RWPE2 (cell line): ENCODE data around the gene MRC2.

Experiments used
- ATAC-seq: fragments of 200-7000 bp; cut with Tn5 transposase; 3 replicates; pipeline ENCODE4 v1.9.1; 2021; ENCODE audit warnings: low read depth
- DNase-seq: peaks from one replicate; pipeline ENCODE4 v3.0.0-alpha.2; 2020; ENCODE audit warnings: low spot score
- H3K27ac ChIP-seq: fragments of 450-650 bp; 2 replicates; pipeline ENCODE4 v1.5.1; 2017; ENCODE audit warnings: mild to moderate bottlenecking; ENCODE audit not compliant: poor library complexity, severe bottlenecking
- H3K27me3 ChIP-seq: fragments of 250-450 bp; sonication (Bioruptor Pico); 2 replicates; pipeline ENCODE4 v1.5.1; 2021; ENCODE audit warnings: mild to moderate bottlenecking, moderate library complexity; ENCODE audit not compliant: insufficient read depth, poor library complexity, severe bottlenecking
- H3K36me3 ChIP-seq: fragments of 250-450 bp; sonication (Bioruptor Pico); 2 replicates; pipeline ENCODE4 v1.5.1; 2020; ENCODE audit warnings: low read depth, mild to moderate bottlenecking, moderate library complexity
- H3K4me1 ChIP-seq: fragments of 250-450 bp; sonication (Bioruptor Pico); 2 replicates; pipeline ENCODE4 v1.5.1; 2021; ENCODE audit warnings: mild to moderate bottlenecking, moderate library complexity; ENCODE audit not compliant: insufficient read depth, poor library complexity, severe bottlenecking
- H3K4me3 ChIP-seq: fragments of 250-450 bp; sonication (Bioruptor Pico); 2 replicates; pipeline ENCODE4 v1.5.1; 2021; ENCODE audit warnings: mild to moderate bottlenecking, moderate library complexity; ENCODE audit not compliant: severe bottlenecking
- H3K9me3 ChIP-seq: fragments of 250-450 bp; sonication (Bioruptor Pico); 2 replicates; pipeline ENCODE4 v1.5.1; 2021; ENCODE audit warnings: mild to moderate bottlenecking, moderate library complexity; ENCODE audit not compliant: severe bottlenecking
- TF ChIP-seq, protein P1 (sequence below): fragments of 450-650 bp; IDR thresholded peaks from one replicate; pipeline ENCODE4 v1.5.1; 2017; ENCODE audit warnings: mild to moderate bottlenecking, moderate library complexity; ENCODE audit not compliant: poor library complexity, severe bottlenecking

Gene MRC2

GRCh38 chr17:62652251-62653001 is 25.0 kb downstream of the MRC2 start:
- H3K4me3 ChIP-seq = no peak overlapping the region
- ATAC-seq (peak; percentile 62), DNase-seq (no peak)
- H3K27ac ChIP-seq = peak overlapping the region; percentile 5
- no peaks in the 10 kb centered on the region for H3K9me3 ChIP-seq
- no peaks in the 10 kb centered on the region for H3K4me1 ChIP-seq
- no peaks in the 10 kb centered on the region for H3K27me3 ChIP-seq
- TF ChIP-seq, protein P1, sequence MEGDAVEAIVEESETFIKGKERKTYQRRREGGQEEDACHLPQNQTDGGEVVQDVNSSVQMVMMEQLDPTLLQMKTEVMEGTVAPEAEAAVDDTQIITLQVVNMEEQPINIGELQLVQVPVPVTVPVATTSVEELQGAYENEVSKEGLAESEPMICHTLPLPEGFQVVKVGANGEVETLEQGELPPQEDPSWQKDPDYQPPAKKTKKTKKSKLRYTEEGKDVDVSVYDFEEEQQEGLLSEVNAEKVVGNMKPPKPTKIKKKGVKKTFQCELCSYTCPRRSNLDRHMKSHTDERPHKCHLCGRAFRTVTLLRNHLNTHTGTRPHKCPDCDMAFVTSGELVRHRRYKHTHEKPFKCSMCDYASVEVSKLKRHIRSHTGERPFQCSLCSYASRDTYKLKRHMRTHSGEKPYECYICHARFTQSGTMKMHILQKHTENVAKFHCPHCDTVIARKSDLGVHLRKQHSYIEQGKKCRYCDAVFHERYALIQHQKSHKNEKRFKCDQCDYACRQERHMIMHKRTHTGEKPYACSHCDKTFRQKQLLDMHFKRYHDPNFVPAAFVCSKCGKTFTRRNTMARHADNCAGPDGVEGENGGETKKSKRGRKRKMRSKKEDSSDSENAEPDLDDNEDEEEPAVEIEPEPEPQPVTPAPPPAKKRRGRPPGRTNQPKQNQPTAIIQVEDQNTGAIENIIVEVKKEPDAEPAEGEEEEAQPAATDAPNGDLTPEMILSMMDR = no peak
- no peaks in the 10 kb centered on the region for H3K36me3 ChIP-seq

GRCh38 chr17:62653002-62653825 is 25.7 kb downstream of the MRC2 start:
- no peaks in the 10 kb centered on the region for H3K4me1 ChIP-seq
- peak overlapping the region; percentile 5 for H3K27ac ChIP-seq
- DNase-seq (no peak), ATAC-seq (peak; percentile 20; the same call in 1 of the 3 replicates)
- no peak overlapping the region for H3K4me3 ChIP-seq
- TF ChIP-seq, protein P1 = no peak
- H3K36me3 ChIP-seq = no peaks in the 10 kb centered on the region
- H3K27me3 ChIP-seq = no peaks in the 10 kb centered on the region
- no peaks in the 10 kb centered on the region for H3K9me3 ChIP-seq

DNA sequence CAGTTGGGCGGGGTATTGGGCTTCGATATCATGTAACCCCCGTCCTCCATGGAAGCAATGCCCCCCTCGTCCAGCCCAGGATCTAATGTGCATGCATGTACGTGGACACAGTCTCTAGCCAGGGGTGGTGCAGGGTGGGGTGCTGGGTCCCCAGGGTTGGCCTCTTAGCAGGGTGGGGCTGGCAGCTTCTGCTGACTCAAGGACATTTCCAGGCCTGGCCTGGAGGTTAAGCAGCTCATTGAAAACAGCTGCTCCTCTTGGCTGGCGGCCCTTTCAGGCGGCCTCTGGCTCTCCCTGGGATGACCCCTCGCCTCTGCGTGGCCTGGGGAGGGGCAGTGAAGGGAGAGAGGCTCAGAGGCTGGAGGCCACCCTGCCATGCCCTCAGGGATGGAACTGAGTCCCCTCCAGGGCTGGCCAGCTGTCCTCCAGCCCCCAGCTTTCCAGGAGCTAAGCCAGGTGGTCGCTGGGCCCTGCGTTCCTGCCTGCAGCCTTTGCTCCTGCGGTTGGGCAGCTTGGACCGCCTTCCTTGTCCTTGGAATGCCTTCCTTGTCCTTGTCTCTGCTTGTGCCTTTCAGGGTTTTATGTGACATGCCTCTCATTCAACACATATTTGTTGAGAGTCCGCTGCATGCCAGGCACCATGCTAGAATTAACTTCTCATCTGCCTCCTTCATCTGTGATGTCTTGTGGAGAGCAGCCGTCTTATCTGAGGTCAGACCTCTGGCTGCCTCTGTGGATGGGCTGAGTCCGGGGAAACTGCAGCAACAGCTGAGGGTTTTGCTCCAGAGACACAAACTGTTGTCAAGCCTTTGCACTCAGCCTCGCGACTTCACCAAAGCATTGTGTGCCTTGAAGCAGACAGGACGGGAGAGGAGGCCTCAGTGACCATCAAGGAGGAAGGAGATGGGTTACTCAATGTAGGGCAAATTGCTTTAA is 26.6 kb downstream of the MRC2 start:
- Histone ChIP-seq H3K27ac (no peak overlapping the region), H3K4me1 (no peaks in the 10 kb centered on the region), H3K4me3 (no peak overlapping the region), H3K27me3 (no peaks in the 10 kb centered on the region), H3K9me3 (no peaks in the 10 kb centered on the region), H3K36me3 (no peaks in the 10 kb centered on the region)
- ATAC-seq (no peak), DNase-seq (no peak)
- TF ChIP-seq, protein P1 = no peak

GRCh38 chr17:62655656-62656055 is 28.2 kb downstream of the MRC2 start:
- ATAC-seq (no peak), DNase-seq (no peak)
- H3K9me3 ChIP-seq = no peaks in the 10 kb centered on the region
- H3K4me3 ChIP-seq = no peak overlapping the region
- H3K27me3 ChIP-seq = no peaks in the 10 kb centered on the region
- H3K27ac ChIP-seq = no peak overlapping the region
- H3K4me1 ChIP-seq = no peaks in the 10 kb centered on the region
- H3K36me3 ChIP-seq = no peaks in the 10 kb centered on the region
- TF ChIP-seq, protein P1 = no peak
